Right forelimb (tissue), 1 donor: ENCODE results near the gene PTCHD4.

Experiments
- DNase-seq: peaks from one replicate; pipeline ENCODE4 v3.0.0-alpha.2; 2018

Gene PTCHD4

GRCh38 chr6:48099713-48100587, 11.0 kb downstream of the PTCHD4 start:
- no peak for DNase-seq

DNA sequence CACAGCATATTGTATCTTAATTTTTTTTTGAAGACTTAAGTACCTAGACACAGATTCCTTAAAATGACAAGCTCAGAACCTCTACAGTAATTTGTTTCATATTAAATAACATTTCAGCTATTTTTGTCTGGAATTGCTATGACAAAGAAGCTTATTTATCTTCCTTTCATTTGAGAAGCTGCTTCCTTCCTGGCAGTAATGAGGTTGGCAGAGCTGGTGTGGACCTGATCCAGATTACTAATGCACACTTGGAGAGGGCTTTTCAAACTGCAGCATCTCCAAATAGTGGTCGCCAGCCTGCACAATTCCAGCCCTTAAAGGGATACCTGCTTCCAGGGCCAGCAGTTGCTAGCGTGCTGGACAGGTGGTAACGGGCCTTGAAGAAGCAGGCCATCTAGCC, 12.1 kb downstream of the PTCHD4 start:
- DNase-seq, result no peak

DNA sequence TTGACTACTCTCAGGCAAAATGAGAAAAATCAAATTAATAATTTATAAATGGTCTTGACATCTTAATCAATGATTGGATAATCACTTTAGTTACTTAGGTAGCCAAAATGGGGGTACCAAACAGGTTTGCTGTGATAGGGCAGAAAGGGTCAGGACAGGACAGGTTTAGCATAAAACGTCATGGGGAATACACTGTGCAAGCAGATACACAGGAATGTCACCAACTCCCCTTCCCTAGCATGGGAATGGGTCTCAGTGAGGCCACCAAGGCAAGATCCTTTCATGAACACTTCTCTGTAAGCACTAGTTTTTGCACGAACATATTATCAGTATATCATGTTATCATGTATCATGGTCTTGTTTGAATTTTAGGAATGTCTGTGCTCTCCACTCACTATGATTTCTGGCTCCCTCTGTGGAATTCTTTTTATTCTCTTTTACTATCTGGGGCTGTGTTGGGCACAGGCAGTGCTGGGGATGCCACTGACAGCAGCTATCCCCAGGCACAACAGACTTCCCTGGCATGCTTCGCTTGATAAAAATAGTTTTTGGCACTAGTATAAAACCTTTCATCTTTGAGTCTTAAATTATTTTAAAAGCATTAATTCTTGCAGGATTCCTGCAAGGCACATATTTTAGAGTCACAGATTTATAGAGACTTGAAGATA, 18.3 kb downstream of the PTCHD4 start:
- DNase-seq, result no peak

GRCh38 chr6:48090546-48090945, 20.5 kb downstream of the PTCHD4 start:
- DNase-seq, result no peak

DNA sequence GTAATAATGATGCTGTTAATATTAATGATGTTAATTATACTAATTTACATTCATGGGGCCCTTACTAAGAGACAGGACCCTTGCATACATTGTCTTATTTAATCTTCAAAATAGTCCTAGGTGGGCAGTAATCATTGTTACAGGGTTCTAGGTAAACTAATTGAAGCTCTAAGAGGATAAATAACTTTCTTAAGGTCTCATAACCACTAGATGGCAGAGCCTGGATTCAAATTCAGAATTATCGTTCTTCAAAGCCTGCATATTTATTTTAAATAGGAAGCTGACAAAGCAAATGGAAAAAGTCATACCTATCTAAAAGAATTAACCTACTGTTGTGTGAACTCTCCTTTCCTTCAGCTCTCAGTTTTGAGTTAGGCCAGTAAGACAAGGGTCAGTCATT, 23.5 kb downstream of the PTCHD4 start:
- no peak for DNase-seq

- DNase-seq, result no peak
Measured at GRCh38 chr6:48086187-48086586, 24.8 kb downstream of the PTCHD4 start.

DNA sequence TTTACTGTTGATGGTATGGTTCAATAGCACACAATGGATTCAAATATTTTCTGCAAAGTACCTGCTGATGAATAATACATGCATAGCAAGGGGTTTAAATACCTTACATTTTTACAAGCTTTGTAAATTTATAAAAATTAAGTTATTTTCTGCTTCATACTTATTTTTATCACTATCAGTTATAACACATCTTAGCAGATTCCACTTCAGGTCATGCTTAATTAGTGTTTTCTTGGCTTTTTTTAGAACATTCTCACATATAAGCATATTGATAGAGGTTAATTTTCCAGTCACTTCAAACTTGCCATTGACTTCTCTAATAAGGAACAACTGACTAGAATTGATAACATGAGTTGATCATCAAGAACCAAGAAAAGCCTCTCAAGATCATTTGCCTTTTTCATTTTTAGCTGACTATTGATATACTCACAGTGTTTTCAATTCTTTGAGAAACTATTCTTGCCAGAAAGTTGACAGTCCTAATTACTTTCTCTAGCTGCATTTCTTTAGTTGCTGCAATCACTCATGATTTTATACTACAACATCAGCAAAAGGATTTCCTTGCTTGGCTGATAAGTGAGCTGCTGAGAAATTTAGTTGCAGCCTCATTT, 25.8 kb downstream of the PTCHD4 start:
- no peak for DNase-seq

GRCh38 chr6:48084201-48084600, 26.8 kb downstream of the PTCHD4 start:
- DNase-seq, result no peak

DNA sequence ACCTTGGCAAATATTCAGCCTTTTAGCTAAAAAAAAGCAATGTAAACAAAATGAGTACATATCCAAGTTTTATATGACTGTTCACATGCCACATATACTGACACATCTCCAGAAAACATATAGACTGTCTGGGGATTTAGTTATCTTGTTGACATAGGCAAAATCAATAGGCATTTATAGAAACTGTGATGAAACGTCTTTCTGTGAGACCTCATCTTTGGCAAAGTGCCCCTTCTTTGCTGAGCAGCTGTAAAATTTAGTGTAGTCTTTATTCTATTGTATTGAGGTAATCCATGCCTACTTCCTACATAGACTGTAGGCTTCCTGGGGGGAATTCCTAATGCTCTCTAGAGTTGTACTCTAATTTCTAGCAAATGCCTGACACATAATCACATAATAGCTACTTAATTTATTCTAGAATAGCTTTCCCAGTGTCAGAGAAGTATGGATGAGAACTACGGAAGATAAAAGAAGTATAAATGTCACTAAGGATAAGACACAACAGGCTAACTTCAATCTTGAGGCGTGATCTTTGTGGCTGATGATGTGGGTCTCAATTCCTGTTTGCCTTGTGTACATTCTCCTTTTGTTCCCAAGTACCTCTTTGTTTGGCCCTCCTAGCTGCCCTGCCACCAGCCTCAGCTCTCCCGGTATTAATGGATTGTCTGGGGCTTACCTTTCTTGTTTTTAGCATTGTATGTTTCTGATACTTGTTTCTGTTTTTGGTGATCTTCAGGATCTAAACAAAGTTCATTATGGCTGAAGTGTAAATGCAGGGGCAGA, 30.6 kb downstream of the PTCHD4 start:
- no peak for DNase-seq

DNA sequence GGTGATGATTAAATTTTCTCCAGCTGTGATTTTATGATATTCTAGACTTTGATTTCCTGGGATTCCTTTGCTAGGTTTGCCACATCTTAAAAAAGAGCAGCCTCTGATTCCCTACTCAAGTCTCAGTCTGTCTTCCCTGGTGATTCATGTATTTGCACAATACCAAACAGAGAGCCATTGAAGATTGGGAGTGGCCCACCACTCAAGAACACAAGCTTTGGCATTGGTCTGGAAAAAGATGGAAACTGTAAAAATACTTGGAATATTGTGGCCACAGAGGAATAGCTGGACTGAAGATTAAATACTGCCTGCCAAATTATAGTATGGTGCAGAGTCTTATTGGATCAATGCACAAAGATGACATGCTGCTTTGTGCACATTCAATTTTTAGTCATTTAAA, 32.9 kb downstream of the PTCHD4 start:
- no peak for DNase-seq

GRCh38 chr6:48075181-48075580, 35.8 kb downstream of the PTCHD4 start:
- no peak for DNase-seq

DNA sequence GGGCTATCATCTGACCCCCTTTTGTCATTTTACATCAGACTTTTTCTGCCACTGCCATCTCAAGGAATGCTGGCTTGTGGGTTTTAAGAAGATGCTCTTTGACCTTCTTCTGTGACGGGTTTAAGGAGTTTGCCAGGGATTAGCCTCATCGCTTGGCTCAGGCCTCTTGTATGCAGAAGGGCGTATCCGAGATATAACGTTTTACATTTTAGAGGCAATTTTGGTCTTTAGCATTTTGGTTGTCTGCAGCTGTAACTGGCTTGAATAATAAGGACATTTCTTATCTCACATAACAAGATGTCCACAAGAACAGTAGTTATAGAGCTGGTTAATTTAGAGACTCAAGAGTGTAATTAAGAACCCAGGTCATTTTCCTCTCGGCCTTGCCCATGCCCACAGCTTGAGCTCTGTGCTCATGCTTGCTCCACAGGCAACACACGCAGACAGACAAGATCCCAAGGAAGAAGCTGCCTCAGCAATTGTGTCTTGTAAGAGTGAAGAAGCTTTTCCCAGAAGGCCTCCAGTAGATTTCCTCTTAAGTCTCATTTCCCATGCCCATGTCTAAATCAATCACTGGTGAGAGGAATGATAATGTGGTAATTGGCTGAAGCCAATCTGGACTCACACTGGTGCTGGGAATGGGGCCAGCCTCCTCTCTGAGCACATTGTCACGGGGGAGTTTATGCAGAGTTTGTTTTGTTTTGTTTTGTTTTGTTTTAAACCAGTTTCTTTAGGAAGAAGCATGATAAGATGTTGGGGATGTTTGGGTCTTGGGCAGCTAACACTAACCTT, 36.8 kb downstream of the PTCHD4 start:
- DNase-seq, result no peak

GRCh38 chr6:48071833-48072232, 39.2 kb downstream of the PTCHD4 start:
- no peak for DNase-seq

DNA sequence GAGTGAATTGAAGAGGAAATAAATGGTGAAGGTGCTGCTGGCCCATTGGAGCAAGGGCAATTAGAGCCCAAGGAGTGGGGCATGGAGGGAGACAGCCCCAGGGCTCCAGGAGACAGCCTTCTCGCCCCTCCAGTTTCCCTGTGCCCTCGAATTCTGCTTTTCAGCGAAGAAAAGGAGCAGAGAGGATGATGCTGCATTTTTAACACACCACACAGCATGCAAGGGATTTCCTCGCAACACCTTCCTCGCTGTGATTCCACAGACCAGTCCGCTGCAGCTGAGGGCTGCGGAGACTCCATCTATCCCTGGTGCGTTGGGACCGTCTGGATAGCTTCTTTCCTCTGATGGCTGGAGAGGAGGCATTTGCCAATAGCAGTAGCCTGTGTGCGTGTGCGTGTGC, 41.7 kb downstream of the PTCHD4 start:
- no peak for DNase-seq

DNA sequence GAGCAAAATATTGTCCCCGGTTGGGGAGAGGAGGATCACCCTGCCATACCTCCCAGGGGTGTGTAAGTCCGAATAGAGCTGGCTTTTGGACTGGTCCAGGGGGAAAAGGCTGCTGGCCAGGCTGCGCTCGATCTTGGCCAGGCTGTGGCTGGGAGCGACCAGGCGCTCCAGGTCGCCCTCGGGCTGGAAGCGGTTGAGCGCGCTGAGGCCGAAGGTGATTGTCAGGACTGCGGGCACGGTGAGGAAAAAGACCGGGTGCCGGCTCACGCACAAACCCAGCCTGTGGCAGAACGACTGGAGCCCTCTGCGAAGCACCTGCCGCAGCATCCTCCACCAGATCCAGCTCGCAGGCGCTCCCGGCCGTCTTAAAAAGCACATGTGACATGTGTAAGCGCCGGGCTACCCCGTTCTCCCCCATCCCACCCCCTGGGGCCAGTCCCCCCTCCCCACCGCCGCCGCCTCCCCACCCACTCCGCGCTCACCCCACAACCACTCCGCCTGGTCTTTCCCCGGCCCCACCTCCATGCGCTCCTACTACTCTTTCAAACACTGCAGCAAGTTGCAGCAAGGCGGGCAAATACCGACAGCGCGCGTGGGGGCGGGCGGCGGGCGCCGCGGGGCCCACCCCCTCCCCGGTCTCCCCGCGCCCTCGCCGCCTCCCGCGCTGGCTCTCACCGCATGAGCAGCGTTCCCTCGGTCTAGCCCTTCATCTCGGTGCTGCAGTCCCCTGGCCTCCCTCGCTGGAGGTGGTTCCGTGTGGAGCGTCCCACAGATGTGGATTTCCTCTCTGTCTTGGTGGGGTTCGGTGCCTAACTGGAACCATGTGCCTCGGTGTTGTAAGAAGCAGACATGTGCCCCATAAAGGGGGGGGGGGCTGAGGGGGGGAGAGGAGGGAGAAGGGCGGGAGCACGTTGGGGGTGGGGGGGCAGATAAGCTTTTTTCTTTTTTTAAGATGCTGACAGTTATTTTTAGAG, 42.4 kb downstream of the PTCHD4 start:
- DNase-seq, result peak; percentile 48

DNA sequence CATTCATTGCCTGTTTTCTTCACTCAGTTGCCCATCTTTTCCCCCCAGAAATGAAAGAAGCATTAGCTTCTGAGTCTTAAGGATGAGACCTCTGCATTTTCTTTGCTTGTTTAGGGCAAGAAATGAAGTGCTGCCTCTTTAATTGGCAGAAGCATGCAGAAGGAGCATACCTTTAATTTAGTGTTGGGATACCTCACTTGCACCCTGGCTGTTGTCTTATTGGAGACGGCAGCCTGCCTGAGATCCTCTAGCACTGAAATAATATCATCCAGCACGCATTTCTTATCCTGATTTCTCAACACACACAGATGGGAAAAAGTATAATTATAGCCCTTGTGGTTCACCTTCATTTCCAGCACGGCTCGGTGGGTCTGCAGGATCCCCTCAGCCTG, 43.1 kb downstream of the PTCHD4 start:
- no peak for DNase-seq

- no peak for DNase-seq
Measured at GRCh38 chr6:48067148-48067712, 43.8 kb downstream of the PTCHD4 start.

DNA sequence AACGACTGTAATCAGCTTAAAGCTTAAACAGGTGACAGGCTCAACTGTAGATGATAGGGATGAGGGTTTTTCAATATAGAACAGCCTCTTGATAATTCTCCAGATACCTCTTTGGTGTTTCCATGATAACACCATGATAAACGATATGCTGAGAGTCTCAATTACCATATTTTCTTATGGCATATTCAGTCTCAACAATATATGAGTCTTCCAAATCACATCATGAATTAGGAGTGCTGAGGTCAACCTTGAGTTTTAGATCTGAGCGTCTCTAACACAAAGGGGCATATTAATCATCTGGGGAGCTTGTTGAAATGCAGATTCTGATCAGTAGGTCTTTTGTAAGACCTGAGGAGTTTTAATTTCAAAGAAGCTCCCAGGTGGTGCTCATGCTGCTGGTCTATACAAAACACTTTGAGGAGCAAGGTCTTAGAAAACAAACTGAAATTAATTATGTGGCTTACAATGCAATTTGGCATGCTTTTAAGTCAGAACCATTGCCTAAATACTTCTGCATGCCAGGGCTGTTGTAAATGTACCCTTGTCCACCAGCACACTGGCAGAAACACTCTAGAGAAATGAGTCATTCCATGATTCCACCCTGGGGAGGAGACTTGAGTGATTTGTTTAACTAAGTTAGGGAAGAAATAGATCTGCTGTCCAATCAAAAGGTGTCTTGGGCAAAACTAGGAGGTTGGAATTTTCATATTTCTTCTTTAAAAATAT, 49.6 kb downstream of the PTCHD4 start:
- no peak for DNase-seq
